GM18498 (cell line): ENCODE results near the gene LEUTX.

Source experiments
- ATAC-seq: cut with Tn5 transposase; IDR thresholded peaks from one replicate; pipeline ENCODE4 v1.9.1; 2021; ENCODE audit warnings: mild to moderate bottlenecking, moderate library complexity; ENCODE audit not compliant: unreplicated experiment

The LEUTX gene

GRCh38 chr19:39820696-39821095 is 42.0 kb downstream of the LEUTX start:
- no peak for ATAC-seq

- ATAC-seq = no peak
Observed at GRCh38 chr19:39823686-39824085, 45.0 kb downstream of the LEUTX start.

GRCh38 chr19:39824143-39825092 is 45.8 kb downstream of the LEUTX start:
- ATAC-seq = peak; percentile 94

- no peak for ATAC-seq
Observed at GRCh38 chr19:39825093-39825463, 46.4 kb downstream of the LEUTX start.

GRCh38 chr19:39825531-39826076 is 47.0 kb downstream of the LEUTX start:
- no peak for ATAC-seq

- ATAC-seq = no peak
Observed at GRCh38 chr19:39826311-39826945, 47.8 kb downstream of the LEUTX start.

- no peak for ATAC-seq
Observed at GRCh38 chr19:39827216-39827615, 48.6 kb downstream of the LEUTX start.

- ATAC-seq = no peak
Observed at GRCh38 chr19:39828015-39828653, 49.5 kb downstream of the LEUTX start.

- no peak for ATAC-seq
Observed at GRCh38 chr19:39828654-39829032, 50.0 kb downstream of the LEUTX start.

- no peak for ATAC-seq
Observed at GRCh38 chr19:39829702-39830275, 51.1 kb downstream of the LEUTX start.

GRCh38 chr19:39830406-39830805 is 51.8 kb downstream of the LEUTX start:
- no peak for ATAC-seq

- no peak for ATAC-seq
Observed at GRCh38 chr19:39830847-39831246, 52.2 kb downstream of the LEUTX start.

GRCh38 chr19:39831679-39832078 is 53.0 kb downstream of the LEUTX start:
- ATAC-seq = no peak

- no peak for ATAC-seq
Observed at GRCh38 chr19:39832341-39833083, 53.9 kb downstream of the LEUTX start.

GRCh38 chr19:39833160-39833463 is 54.5 kb downstream of the LEUTX start:
- no peak for ATAC-seq

- ATAC-seq = peak; percentile 88
Observed at GRCh38 chr19:39833464-39834286, 55.0 kb downstream of the LEUTX start, which contains the start of gene DYRK1B. DYRK1B (minus strand) TSS chr19:39834162; CDS start chr19:39831867, 2,295 bp downstream.

GRCh38 chr19:39834287-39834841 is 55.7 kb downstream of the LEUTX start:
- ATAC-seq = no peak
